ENCODE data around the gene DGKG. TPM values are rescaled to one million over a fixed set of nuclear protein-coding genes. Genes with fewer than 3 reads are reported as not detected.

DGKG gene
- polyA plus RNA-seq, 6 donors from 2014 or later, result 0.30 to 0.68 (median 0.54) TPM; not detected in 2

Other genes with a start within 250 kb of the DGKG start
- gene CRYGS, start 182.1 kb upstream of the DGKG start, polyA plus RNA-seq (ENCODE audit: low read depth in 6 of 6), result not detected
- 10 to 100 TPM; 12.0 to 32.7 (median 19.7) TPM for gene TBCCD1, start 205.1 kb upstream of the DGKG start, polyA plus RNA-seq (ENCODE audit: low read depth in 6 of 6)
- gene DNAJB11, start 208.5 kb upstream of the DGKG start, polyA plus RNA-seq (ENCODE audit: low read depth in 6 of 6), result 10 to 100 TPM; 31.3 to 41.1 (median 37.7) TPM

All from naive B cell (primary cell).